GM19023 (cell line): ENCODE results near the gene DGLUCY.
A peak's percentile ranks its signal among the peaks of the same experiment; 100 is the strongest.
"Not testable (repeated sequence)": the region's sequence is repeated elsewhere in the genome, so short reads cannot be mapped to it uniquely, and the experiment has no call there.

Experiments
- ATAC-seq: cut with Tn5 transposase; IDR thresholded peaks from one replicate; pipeline ENCODE4 v1.9.1; 2021; ENCODE audit warnings: mild to moderate bottlenecking, moderate library complexity; ENCODE audit not compliant: unreplicated experiment

Gene DGLUCY

GRCh38 chr14:91138511-91139359, 24.9 kb downstream of the DGLUCY start:
- no peak for ATAC-seq

- ATAC-seq: no peak
These were observed 25.9 kb downstream of the DGLUCY start for GRCh38 chr14:91139776-91140175.

GRCh38 chr14:91140672-91141071, 26.8 kb downstream of the DGLUCY start:
- no peak for ATAC-seq

GRCh38 chr14:91142214-91142668, 28.4 kb downstream of the DGLUCY start:
- ATAC-seq: peak; percentile 86

- no peak for ATAC-seq
These were observed 30.0 kb downstream of the DGLUCY start for GRCh38 chr14:91143862-91144261.

GRCh38 chr14:91144425-91145145, 30.7 kb downstream of the DGLUCY start:
- no peak for ATAC-seq

- ATAC-seq: no peak
These were observed 31.7 kb downstream of the DGLUCY start for GRCh38 chr14:91145391-91146160.

- no peak for ATAC-seq
These were observed 32.8 kb downstream of the DGLUCY start for GRCh38 chr14:91146661-91147060.

GRCh38 chr14:91149462-91149861, 35.6 kb downstream of the DGLUCY start:
- no peak for ATAC-seq

- ATAC-seq: no peak
These were observed 38.6 kb downstream of the DGLUCY start for GRCh38 chr14:91152499-91152898.

GRCh38 chr14:91153360-91153759, 39.5 kb downstream of the DGLUCY start:
- no peak for ATAC-seq

GRCh38 chr14:91154851-91155625, 41.2 kb downstream of the DGLUCY start:
- ATAC-seq: no peak

- ATAC-seq: no peak
These were observed 41.8 kb downstream of the DGLUCY start for GRCh38 chr14:91155626-91156089.

- not testable (repeated sequence) for ATAC-seq
These were observed 42.3 kb downstream of the DGLUCY start for GRCh38 chr14:91156142-91156666.

GRCh38 chr14:91156877-91157276, 43.0 kb downstream of the DGLUCY start:
- ATAC-seq: not testable (repeated sequence)

GRCh38 chr14:91158091-91158790, 44.4 kb downstream of the DGLUCY start:
- ATAC-seq: no peak

- no peak for ATAC-seq
These were observed 45.3 kb downstream of the DGLUCY start for GRCh38 chr14:91159182-91159581.

GRCh38 chr14:91159906-91160305, 46.0 kb downstream of the DGLUCY start:
- no peak for ATAC-seq

GRCh38 chr14:91163316-91163715, 49.4 kb downstream of the DGLUCY start:
- no peak for ATAC-seq

- no peak for ATAC-seq
These were observed 50.8 kb downstream of the DGLUCY start for GRCh38 chr14:91164676-91165075.
